Stimulated activated CD4-positive, alpha-beta T cell treated with anti-CD3 and anti-CD28 coated beads, Interleukin-2, amount 100 ng/mL, for 48 hours (primary cell): ENCODE data around the gene AHDC1.
A peak's percentile ranks its signal among the peaks of the same experiment; 100 is the strongest.

Source experiments
- DNase-seq, 2 donors: peaks; one replicate each; pipeline ENCODE4 v3.0.0-alpha.2; 2020

The AHDC1 gene

DNA sequence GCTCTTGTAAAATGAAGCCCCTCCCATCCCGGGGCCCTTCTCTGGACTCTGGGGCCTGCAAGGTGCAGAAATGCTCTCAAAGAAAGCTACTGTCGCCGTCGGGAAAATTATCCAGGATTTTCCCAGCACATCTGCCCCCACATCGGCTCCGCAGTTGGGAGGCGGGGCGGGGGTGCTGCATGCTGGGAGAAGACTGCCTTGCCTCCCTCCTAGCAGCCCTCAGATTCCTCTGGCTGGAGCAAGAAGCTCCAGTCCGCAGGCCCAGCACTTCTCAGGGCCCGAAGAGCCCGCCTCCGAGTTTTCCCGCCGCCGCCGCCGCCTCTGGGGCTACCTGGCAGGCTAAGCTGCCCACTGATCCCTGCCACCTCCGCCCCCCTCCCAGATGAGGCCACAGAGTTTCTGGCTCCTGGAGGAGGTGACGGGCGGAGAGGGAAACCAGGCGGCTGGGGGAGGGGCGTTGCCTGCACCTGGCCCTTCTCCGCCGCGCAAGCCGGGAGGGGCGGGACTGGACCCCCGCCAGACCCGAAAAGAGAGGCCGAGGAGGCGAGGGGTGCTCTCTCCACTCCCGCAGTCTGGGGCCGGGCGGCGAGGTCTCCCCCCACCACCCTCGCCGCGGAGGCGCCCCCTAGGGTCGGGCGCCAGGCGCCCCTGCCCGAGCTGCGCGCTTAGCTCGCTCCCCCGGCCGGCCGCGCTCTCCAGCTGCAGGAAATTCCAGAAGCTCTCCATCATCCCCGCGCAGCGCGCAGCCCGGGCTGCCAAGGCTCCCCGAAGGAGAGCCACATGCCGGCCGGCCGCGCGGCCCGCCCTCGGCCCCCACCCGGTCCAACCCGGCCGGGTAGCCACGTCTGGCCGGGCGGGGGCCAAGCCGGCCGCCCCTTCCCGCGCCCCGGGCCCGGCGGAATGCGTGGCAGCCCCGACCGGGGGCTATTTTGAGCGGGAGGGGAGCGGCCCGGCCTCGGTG is 28.8 kb downstream of the AHDC1 start:
- DNase-seq: no peak

DNA sequence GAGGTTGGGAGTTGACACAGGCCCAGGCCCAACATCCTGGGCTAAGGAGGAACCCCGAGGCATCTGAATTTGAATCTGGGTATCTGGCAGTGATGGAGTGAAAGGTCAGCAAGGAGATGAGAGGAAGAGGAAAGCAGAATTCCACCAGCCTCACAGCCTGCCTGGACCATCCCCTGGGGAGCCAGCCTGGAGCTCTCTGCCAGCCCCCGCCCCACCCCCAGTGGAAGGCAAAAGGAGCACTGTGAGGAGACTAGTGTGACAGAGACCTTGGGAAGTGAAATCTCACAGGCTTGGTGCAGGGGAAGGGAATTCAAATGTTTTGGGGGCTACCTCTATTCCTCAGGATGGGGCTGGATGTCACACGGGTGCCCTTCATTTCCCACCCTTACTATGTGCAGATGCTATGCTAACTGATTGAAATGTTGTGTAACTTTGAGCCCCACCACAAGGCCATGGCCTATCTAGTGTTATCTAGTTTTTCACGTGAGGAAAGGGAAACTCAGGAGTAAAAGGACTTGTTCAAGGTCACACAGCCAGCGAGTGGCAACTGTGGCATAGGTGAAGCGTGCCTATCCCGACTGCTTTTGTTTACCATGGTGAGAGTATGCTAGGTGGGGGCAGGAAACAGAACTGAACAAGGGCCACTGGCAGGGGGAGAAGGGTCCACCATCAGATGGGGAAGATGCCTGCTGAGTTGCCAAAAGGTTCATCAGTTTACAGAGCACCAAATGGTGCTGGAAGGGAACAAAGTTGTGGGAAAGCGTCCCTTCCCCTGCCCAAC is 29.8 kb downstream of the AHDC1 start:
- no peak for DNase-seq

DNA sequence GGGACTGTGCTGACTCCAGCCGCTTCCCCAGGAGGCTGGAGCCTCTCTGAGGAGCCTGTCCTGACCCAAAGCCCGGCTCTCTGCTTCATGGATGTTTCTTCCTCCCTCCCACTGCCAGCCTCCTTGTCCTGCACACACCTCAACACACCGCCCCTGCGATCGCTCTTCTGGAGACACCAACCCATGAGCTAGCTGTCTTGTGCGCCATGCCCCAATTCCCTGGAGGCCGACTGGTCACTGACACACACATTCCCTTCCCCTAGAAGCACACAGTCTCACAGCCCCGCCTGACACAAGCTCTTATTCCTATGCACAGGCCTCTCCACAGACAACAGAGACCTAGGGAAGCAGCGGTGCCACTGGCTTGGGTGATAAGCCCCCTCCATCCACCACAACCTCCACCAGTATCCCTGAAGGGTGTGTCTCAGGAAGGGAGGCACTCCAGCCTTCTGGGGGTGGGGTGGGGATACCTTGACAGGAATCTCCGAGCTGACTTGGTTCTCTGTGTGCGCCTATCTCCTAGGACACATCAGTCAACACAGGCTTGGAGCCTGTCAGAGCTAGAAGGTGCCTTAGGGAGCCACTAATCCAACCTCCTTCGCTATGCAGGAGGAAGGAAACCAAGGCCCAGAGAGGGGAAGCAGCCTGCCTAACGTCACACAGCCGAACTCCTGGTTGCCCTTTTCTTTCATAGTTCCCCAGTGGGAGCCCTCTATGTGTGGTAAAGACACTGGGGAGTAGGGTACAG is 31.1 kb downstream of the AHDC1 start:
- DNase-seq: no peak

DNA sequence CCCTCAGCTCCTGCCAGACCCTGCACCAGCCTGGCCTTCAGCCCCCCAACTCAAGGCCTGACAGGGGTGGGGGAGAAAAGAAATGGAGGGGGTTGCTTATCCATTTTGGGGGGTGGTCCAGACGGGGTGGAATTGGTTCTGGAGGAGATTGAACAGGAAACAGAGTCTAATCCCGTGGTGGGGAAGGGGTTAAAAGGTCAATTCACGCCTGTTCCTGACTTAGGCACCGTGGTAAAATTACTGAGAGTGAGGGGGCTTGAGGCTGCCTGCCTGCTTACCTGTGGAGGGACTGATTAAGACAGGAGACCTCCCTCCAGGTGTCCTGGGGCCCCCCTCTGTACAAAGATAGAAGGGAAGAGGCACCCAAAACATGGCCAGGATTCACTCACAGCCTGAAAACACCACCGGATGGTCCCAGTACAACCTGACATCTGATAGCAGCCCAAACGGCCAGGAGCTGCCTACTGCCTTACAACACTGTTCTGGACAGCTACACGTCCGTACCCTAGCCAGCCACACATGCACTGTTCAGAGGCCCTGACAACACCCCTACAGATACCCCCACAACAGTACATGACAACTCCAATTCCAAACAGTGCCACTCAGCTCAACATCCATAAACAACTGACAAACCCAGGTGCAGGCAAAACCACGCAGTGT is 31.8 kb downstream of the AHDC1 start:
- DNase-seq: no peak

DNA sequence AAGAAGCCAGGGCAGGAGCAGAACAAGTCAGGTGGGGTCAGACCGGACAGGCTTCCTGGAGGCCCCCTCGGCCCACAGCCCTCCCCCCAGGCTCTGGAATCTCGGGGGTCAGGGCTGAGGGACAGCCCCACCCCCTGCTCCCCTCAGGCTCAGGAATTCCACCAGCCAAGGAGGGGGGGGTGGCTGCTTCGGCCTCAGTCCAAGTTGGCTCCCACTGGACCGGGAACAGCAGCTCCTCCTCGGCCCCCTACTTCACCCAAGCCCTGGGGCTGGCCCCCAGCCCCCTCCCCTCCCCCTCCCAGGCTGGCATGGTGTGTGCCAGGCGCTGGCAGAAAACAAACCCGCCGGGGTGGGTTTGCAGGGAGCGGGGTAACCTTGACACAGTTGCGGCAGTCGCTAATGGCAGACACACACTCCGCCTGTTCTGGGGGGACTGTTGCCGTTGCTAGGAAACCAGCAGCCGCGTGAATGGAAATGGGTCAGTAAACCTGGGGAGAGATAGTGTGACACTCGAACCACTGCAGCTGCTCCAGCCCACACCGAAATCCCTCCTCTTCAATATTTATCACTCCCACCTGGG is 32.4 kb downstream of the AHDC1 start:
- DNase-seq: no peak

DNA sequence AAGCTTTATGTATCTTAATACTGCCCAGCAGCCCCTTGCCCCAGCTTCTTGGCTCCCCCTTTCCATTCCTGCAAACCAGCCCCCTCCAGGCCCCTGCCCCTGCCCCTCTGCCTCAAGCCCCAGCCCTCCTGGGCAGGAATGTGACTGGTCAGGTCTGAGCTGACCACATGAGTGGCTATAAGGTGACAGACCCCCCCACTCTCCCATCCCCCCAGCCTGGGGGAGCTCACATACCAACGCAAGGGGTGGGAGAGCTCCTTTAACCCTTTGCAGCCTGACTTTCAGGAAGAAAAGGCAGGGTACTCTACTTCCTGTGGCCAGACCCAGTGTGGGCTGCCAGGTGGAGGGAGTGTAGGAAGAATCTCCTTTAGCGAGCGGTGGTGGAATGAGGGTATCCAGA is 33.2 kb downstream of the AHDC1 start:
- DNase-seq: no peak

DNA sequence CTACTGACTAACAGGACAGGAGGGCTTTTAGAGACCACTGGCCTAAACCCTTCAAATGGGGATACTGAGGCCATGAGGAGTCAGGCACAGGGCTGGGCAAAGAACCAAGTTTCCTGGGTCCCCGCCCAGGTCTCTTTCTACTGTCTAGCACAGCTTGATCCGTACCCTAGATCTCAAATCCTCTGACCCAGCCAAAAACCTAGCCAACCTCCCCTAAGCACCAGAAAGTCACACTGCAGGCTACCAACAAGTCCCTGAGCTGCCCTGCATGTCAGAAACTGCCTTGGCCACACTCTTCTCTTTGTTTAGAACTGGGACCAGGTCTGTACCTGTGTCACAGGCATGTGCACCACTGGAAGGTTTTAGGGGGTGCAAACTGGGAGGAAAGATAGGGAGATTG is 33.6 kb downstream of the AHDC1 start:
- DNase-seq: no peak

DNA sequence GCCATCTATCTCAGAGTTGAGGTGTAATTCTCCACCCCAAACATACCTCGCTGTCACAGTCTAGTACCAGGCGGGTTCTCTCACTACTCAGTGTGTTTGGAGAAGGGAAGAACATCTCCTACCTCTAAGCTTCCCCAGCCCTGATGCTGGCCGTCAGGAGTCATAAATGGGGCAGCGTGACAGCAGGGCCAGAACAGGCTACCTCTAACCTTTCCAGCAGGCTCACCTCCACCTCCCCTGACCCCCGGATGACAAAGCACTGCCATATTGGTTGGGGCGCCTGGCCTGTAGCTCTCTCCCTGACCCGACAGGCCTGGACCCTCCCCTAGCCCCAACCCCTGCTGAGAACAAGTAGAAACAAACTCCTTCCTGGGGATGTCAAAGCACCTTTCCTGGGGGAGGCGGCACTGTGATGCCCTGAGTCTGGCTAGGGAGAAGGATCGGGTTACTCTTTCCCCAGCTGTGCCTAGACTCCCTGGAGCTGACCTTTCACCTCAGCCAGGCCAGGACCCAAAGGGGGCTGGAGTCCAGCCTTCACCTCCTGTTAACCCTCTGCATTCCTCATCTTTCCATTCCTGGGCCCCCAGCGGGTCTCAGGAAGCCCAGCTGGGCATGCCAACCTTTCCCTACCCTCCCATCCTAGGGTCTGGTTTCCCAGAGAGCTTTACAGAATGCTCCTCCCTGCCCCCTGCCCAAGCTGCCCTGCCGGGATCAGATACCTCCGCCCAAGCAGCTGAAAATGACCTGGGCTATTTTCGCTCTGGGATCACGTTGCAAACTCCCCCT is 34.2 kb downstream of the AHDC1 start:
- no peak for DNase-seq

DNA sequence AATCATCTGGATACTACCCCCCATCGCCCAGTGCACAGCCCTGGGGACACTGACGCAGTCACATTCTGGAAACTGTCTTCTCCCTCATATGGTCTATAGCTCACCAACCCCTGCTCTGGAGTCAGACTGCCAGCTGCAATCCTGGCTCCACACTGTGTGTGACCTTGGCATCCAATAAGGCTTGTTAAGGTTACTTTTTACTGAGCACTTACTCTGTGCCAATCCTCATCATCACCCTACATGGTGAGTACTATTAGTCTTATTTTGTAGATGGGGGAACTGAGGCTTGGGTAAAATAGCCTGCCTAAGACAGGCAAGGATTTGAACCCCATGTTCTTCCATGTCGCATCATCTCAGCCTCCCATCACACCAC is 34.9 kb downstream of the AHDC1 start:
- no peak for DNase-seq

DNA sequence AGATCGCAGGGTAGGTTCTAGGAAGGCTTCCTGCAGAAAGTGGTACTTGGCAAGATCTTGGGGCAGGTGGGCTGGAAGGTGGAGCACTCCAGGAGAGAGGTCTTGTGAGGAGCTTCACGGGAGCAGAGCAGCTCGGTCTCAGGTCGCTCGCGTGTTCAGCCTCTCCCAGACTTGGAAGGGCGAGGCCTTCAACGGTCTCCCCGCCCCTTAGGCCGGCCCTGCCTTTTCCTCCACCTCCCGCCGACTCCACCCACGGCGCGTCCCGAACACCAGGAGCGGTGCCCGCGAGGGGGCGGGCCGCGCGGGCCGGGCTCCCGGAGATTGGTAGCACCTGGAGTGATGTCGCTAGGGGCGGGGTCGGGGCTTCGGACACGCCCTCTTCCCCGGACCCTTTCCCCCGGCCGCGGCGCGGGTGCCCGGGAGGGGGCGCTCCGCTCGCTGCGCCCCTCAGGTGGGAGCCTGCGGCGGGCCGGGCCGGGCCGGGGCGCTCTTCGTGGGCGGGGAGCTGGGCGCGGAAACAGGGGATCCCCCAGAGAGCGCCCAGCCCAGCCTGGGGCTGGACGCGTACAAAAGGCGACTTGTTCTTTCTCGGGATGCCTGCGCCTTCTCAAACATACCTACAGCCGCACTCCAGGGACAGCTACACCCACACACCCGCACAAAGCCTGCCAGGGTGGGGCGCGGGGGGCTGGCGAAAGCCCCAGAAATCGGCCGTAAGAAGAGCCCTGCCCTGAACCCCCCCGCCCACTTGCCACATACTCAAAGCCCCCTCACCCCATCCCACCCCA is 35.5 kb downstream of the AHDC1 start:
- peak; percentile 91 to 92 for DNase-seq

DNA sequence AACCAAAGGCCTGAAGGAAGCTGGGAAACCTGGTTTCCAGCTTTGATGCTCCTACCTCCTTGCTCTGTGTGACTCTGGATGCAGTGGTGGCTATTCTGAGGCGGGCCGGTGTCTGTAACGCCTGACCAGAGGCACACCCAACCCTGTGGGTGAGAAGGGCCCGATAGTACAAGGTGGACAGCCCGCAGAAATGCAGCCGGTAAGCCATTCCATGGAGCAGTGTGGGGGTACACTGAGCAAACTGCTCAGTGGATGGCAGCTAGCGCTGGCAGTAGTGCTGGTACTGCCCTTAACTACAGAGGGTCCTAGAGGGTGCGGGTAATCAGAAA is 36.0 kb downstream of the AHDC1 start:
- DNase-seq: no peak

DNA sequence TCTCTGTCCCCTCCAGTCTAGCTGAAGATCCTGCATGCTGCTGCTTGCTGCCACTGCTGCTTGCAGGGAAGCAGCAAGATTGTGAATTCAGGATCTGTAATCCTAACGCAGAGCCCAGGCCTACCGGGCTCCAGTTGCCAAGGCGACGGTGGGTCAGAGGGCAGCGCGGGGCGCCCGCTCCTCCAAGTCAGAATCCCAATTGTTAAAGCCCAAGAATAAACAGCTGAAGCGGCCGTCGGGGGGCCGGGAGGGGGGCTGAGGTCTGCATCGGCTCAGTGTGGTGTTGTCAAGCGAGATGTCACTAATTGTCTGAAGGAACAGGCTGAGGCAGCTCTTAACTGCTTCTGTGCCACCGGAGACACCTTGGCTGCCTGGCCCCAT is 36.8 kb downstream of the AHDC1 start:
- DNase-seq: no peak

DNA sequence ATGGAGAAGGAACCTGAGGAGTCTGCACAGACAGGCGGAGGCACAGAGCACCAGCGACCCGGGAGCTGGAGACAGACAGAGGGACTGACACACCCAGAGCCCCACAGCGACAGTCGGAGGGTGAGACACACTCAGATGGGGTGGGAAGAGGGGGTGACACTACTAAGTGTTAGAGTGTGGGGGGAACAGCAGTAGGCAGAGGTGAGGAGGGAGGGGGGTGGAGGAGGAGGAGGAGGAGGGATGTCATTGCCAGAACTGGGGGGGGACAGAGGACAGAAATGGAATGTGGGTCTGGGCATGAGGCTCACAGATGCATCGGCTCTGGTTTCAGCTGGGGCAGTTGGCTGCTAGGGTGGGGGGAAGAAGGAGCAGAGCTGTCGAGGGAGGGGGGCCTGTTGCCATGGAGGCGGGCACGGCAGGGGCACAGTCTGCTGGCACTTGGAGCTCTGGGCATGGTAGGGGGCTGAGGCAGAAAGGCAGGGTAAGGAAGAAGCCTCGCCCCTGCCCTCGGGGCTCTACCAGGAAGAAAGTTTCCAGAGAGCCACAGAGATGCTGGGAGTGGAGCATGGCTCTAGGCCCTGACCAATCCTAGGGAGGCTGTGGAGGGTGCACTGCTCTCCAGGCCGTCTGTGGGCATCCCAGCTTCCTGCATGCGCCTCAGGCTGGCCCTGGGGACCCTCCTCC is 37.3 kb downstream of the AHDC1 start:
- no peak for DNase-seq

DNA sequence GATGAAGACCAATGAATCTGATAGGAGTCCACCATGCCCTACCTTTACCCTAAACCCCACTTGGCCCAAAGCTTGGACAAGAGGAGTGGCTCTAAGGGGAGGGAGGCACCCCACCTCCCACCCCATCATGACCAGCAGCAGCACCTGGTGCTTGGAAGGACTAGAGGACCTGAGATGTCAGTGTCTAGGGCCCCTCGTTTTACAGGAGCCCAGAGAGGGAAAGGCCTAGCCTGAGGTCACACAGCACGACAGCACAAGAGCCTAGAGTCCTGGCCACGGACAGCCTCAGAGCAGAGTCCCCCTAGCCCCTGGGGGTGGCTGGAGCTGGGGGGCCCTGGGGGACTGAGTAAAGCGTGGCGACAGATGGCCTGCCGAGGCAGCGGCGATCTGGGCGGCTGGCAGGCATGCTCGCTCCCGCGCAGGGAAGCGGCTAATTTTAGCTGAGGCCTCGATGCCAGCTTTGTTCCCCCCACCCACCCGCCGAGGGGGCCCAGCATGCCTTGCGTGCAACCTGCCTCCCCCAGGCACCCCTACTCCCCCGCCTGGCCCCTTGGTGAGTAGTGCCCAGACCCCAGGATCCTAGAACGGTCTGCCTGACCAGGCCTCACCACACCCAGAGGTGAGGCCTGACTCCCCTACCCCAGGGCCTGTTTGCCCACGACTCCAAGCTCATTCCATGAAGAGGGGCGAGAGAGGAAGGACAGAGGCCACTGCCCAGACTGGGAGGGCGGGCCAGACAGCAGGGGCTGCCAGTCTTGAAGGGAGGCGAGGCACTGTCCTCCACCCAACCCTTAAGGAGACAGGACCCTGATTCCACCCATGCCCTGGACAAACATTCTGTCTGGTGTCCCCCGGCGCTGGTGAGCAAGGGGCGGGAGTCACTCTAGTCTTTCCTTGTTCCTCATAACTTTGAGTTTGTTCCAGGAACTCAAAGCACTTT is 39.0 kb downstream of the AHDC1 start:
- no peak for DNase-seq

DNA sequence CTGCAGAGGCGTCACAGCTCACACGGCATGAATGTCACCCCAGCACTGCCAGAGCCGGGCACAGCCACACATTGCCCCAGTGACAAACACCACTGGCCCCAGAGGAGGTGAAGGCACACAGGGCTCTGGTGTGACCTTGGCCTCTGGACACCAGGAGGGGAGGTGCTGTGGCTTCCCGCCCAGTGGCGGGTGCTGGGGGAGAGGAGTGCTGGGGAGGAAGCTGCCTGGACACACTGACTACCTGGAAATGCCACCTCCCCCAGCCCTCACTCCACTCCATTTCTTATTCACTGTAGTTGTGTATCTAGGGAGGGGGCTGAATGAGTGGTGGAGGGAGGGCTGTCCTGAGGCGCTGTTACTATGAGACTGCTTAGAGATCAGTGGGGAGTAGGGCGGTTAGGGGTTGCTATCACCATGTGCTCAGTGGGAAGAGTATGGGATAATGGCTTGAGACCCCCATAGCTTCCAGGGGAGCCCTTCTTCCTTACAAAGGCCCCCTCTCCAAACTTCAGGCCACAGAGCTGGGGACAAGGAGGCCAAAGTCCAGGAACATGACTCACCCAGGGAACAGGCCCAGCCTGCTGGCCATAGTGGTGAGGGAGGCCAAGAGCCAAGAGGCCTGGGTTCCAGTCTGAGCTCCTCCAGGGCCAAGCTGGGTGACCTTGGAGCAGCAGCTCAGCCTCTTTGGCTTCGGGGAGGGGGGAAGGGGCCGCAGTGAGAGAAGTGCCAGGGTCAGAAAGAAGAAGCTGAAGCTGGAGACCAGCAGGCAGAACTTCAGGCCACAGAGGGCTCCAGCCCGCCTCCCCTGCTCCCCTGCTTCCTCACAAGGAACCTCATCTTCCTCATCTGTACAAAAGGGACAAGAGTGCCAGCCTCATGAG is 40.1 kb downstream of the AHDC1 start:
- no peak for DNase-seq

DNA sequence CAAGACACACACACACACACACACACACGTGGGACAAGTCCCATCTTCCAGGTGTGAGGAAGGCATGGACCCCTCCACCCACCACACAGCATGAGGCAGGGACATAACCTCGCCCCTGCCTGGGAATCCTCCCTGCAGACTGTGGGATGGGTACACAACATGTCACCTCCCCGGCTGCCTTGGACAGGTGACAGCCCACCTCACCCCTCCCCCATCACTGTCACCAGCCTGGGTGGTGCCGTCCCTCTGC is 40.7 kb downstream of the AHDC1 start:
- no peak for DNase-seq

DNA sequence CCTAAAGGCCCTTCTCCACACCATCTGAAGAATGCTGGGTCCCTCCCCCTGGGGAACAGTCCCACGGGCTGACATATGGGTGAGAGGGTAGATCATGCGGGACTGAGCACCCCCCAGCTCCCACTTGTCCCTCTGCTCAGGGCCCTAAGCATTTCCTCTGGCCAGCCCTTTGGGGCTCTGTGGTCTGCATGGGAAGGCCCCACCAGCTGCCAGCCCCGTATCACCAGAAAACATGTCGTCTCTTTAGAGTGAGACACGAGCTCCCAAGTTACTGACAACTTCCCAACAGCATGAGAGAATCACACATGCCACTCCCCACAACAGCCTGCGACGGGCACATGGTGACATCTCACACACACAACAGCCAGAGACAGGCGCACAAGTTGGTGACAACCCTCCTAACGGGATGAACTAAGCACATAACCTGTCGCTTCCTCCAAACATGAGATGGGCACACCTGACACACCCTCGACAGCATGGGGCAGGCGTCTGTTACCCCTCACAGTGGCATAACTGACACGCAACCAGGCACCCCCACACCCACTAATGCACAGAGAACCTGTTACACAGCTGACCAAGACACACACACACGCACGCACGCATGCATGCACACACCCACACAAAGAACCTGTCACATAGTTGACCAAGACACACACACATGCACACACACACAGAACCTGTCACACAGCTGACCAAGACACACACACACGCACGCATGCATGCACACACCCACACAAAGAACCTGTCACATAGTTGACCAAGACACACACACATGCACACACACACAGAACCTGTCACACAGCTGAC is 41.2 kb downstream of the AHDC1 start:
- DNase-seq: no peak

DNA sequence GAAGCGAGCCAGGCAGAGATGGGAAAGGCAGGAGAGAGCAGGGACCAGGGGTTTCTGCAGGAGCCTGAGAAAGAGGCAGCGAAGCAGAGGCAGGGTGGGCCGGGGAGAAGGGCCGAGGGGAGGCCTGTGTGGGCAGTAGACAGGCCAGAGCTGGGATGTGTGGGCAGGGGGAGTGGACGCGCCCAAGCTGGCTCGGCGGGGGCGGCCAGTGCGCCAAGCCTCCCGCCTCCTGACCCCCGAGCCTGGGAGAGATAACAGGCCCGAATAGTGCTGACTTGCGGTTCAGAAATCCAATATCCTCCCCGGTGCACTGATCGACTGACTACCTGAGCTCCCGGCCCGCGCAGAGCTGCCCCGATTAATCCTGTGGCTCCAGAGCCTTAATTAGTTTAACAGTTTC is 41.9 kb downstream of the AHDC1 start:
- no peak for DNase-seq
